Endothelial cell of umbilical vein (primary cell): ENCODE measurements around the gene SLC35F2.

ENCODE experiments used
- CTCF ChIP-seq, 2 donors: IDR thresholded peaks; 1 replicate in 1 of 2; 2 replicates in 1 of 2; pipeline ENCODE4 v1.5.1; 2011; ENCODE audit warnings: low read length in 2 of 2, mild to moderate bottlenecking in 2 of 2, moderate library complexity in 2 of 2, control low read depth in 1 of 2, inconsistent platforms in 1 of 2, low read depth in 1 of 2; ENCODE audit not compliant: insufficient read depth in 1 of 2; ENCODE audit errors: extremely low read depth in 1 of 2
- EZH2 ChIP-seq: IDR thresholded peaks from 2 replicates; pipeline ENCODE4 v1.6.1; 2012; ENCODE audit warnings: borderline replicate concordance, low read depth, mild to moderate bottlenecking, moderate library complexity, low read length, inconsistent platforms; ENCODE audit not compliant: severe bottlenecking
- FOS ChIP-seq: IDR thresholded peaks from 2 replicates; pipeline ENCODE4 v1.6.1; 2011; ENCODE audit warnings: mild to moderate bottlenecking, low read length, moderate library complexity, borderline replicate concordance; ENCODE audit not compliant: insufficient read depth
- JUN ChIP-seq: IDR thresholded peaks from 2 replicates; pipeline ENCODE4 v1.6.1; 2011; ENCODE audit warnings: borderline replicate concordance, low read depth; ENCODE audit not compliant: insufficient read length, insufficient read depth
- MYC ChIP-seq: IDR thresholded peaks from one replicate; pipeline ENCODE4 v1.6.1; 2011; ENCODE audit warnings: mild to moderate bottlenecking, low read depth, low read length
- POLR2A ChIP-seq: IDR thresholded peaks from 2 replicates; pipeline ENCODE4 v1.6.1; 2012; ENCODE audit warnings: low read depth, mild to moderate bottlenecking, control low read depth, low read length
- POLR2AphosphoS5 ChIP-seq: IDR thresholded peaks from 2 replicates; pipeline ENCODE4 v1.6.1; 2012; ENCODE audit warnings: low read depth, mild to moderate bottlenecking, control low read depth, low read length, moderate library complexity; ENCODE audit not compliant: insufficient read depth

DNA sequence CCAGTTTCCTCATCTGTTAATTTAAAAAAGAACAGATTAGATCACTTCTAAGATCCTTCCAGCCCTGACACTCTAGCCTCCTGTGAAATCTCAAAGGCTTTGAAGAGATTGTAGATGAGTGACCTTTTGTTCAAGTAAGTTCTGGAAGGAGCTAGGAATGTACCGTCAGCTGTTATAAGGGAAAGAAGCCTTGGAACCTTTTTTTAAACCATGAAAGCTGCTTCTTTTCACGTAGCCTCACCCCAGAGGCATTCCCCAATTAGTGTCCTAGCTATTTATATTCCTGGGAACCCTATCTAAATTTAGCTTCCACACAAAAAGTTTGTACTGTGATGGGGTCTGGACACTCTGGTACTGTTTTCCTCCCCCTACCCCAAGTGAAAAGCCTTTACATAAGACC is 111.0 kb downstream of the SLC35F2 start:
- no peak for TF ChIP-seq JUN
- no peak for TF ChIP-seq EZH2
- TF ChIP-seq CTCF (IDR thresholded peaks at IDR 0.05; ENCODE audit: extremely low read depth in 1 of 2, insufficient read depth in 1 of 2, low read depth in 1 of 2, low read length in 2 of 2) = no peak
- TF ChIP-seq POLR2AphosphoS5 = no peak
- no peak for TF ChIP-seq FOS
- TF ChIP-seq POLR2A = no peak
- no peak for TF ChIP-seq MYC
